H1 (cell line): ENCODE measurements around the gene XIRP1. TPM values are rescaled to one million over a fixed set of nuclear protein-coding genes. Genes with fewer than 3 reads are reported as not detected.

Source experiments
- CTCF ChIA-PET: fragments of 300-600 bp; sonication (Branson Sonifier 250); formaldehyde crosslinking; loops from one replicate; lab custom pipeline; 2021; ENCODE audit not compliant: partially characterized antibody; lab: Charles Lee
- POLR2A ChIA-PET: fragments of 300-600 bp; sonication (Branson Sonifier 250); formaldehyde crosslinking; loops from one replicate; lab custom pipeline; 2021; ENCODE audit warnings: inconsistent platforms; ENCODE audit not compliant: partially characterized antibody; lab: Charles Lee
- DNase-seq, 2 experiments: peaks; one replicate each; pipeline versions ENCODE4 v3.0.0 to v3.0.0-alpha.2; 2010 to 2022; ENCODE audit warnings: low spot score in 2 of 2, low read depth in 1 of 2, mixed read lengths in 1 of 2
- FAIRE-seq: peaks from 2 replicates; lab custom pipeline; 2011; peaks lifted over from hg19 to GRCh38; lab: Jason Lieb, UNC
- H2AFZ ChIP-seq: 2 replicates; pipeline ENCODE4 v1.8.1; 2012; ENCODE audit warnings: low read length, inconsistent platforms
- H2AK5ac ChIP-seq: 2 replicates; pipeline ENCODE4 v1.6.1; 2013; ENCODE audit warnings: low read depth, low read length
- H2BK120ac ChIP-seq: replicated peaks from 2 replicates; pipeline ENCODE3; 2013; ENCODE audit warnings: low read depth, low read length, inconsistent platforms
- H2BK12ac ChIP-seq: 2 replicates; pipeline ENCODE4 v1.6.1; 2013; ENCODE audit warnings: low read depth, low read length
- H2BK15ac ChIP-seq: 2 replicates; pipeline ENCODE4 v1.6.1; 2013; ENCODE audit warnings: low read length
- H2BK20ac ChIP-seq: 2 replicates; pipeline ENCODE4 v1.6.1; 2013; ENCODE audit warnings: low read length
- H2BK5ac ChIP-seq: 2 replicates; pipeline ENCODE4 v1.6.1; 2013; ENCODE audit warnings: low read depth, low read length
- H3K14ac ChIP-seq: 2 replicates; pipeline ENCODE4 v1.6.1; 2013; ENCODE audit warnings: inconsistent platforms; ENCODE audit not compliant: insufficient read length
- H3K18ac ChIP-seq: 2 replicates; pipeline ENCODE4 v1.6.1; 2013; ENCODE audit warnings: low read length; ENCODE audit errors: extremely low read depth
- H3K23ac ChIP-seq: 2 replicates; pipeline ENCODE4 v1.6.1; 2013; ENCODE audit warnings: inconsistent platforms; ENCODE audit not compliant: insufficient read length
- H3K23me2 ChIP-seq: 2 replicates; pipeline ENCODE4 v1.6.1; 2013; ENCODE audit warnings: low read depth, low read length
- H3K27ac ChIP-seq: 2 replicates; pipeline ENCODE4 v1.6.1; 2011; ENCODE audit warnings: low read depth, low read length, inconsistent platforms
- H3K27me3 ChIP-seq, 4 experiments: replicated peaks in 1 of 4; 1 replicate in 1 of 4; 2 replicates in 3 of 4; pipeline versions ENCODE4 v1.6.1 to v1.8.1; 2011 to 2013; ENCODE audit warnings: low read length in 3 of 4, mild to moderate bottlenecking in 3 of 4, inconsistent platforms in 2 of 4, mixed read lengths in 2 of 4, moderate library complexity in 1 of 4; ENCODE audit not compliant: control insufficient read depth in 3 of 4, insufficient read depth in 3 of 4; ENCODE audit errors: extremely low read depth in 1 of 4
- H3K36me3 ChIP-seq, 4 experiments: 2 replicates each; pipeline versions ENCODE4 v1.6.1 to v1.8.1; 2011 to 2013; ENCODE audit warnings: mild to moderate bottlenecking in 4 of 4, low read length in 3 of 4, moderate library complexity in 2 of 4, control low read depth in 1 of 4, inconsistent platforms in 1 of 4; ENCODE audit not compliant: insufficient read depth in 4 of 4, control insufficient read depth in 2 of 4
- H3K4ac ChIP-seq: replicated peaks from 2 replicates; pipeline ENCODE3; 2013; ENCODE audit warnings: low read length, low read depth, mixed read lengths, inconsistent platforms; ENCODE audit not compliant: insufficient read length
- H3K4me1 ChIP-seq, 4 experiments: replicated peaks in 1 of 4; 1 replicate in 1 of 4; 2 replicates in 3 of 4; pipeline versions ENCODE4 v1.6.1 to v1.8.1; 2011 to 2013; ENCODE audit warnings: low read length in 3 of 4, inconsistent platforms in 2 of 4, mixed read lengths in 1 of 4; ENCODE audit not compliant: insufficient read depth in 4 of 4, control insufficient read depth in 3 of 4
- H3K4me2 ChIP-seq, 2 experiments: 2 replicates each; pipeline versions ENCODE4 v1.6.1 to v1.8.1; 2011 to 2013; ENCODE audit warnings: low read depth in 2 of 2, low read length in 2 of 2, control low read depth in 1 of 2, inconsistent platforms in 1 of 2, mild to moderate bottlenecking in 1 of 2; ENCODE audit not compliant: insufficient read depth in 1 of 2
- H3K4me3 ChIP-seq, 4 experiments: fragments of 200-600, 300-600 bp in 1 of 4; sonication (generic), shearing (Covaris generic), sonication (Bioruptor Twin) in 1 of 4; 2 replicates each; pipeline versions ENCODE4 v1.5.1 to v1.8.1; 2011 to 2016; ENCODE audit warnings: low read length in 4 of 4, low read depth in 3 of 4, control low read depth in 2 of 4, inconsistent platforms in 2 of 4, mild to moderate bottlenecking in 2 of 4, mixed read lengths in 1 of 4, moderate library complexity in 1 of 4; ENCODE audit not compliant: insufficient read depth in 2 of 4; ENCODE audit errors: extremely low read depth in 1 of 4
- H3K56ac ChIP-seq: replicated peaks from 2 replicates; pipeline ENCODE3; 2013; ENCODE audit warnings: low read depth, mild to moderate bottlenecking, mixed read lengths, low read length, inconsistent platforms; ENCODE audit not compliant: insufficient read length
- H3K79me1 ChIP-seq: 2 replicates; pipeline ENCODE4 v1.6.1; 2013; ENCODE audit warnings: low read depth, low read length, control low read depth
- H3K79me2 ChIP-seq, 2 experiments: 2 replicates each; pipeline versions ENCODE4 v1.6.1 to v1.8.1; 2012 to 2013; ENCODE audit warnings: low read length in 2 of 2, mild to moderate bottlenecking in 2 of 2, inconsistent platforms in 1 of 2; ENCODE audit not compliant: insufficient read depth in 2 of 2, control insufficient read depth in 1 of 2
- H3K9ac ChIP-seq, 4 experiments: replicated peaks in 1 of 4; 1 replicate in 1 of 4; 2 replicates in 3 of 4; pipeline versions ENCODE4 v1.6.1 to v1.8.1; 2011 to 2013; ENCODE audit warnings: low read depth in 3 of 4, low read length in 3 of 4, control low read depth in 2 of 4, mild to moderate bottlenecking in 2 of 4, moderate library complexity in 2 of 4, inconsistent platforms in 1 of 4; ENCODE audit errors: extremely low read depth in 1 of 4
- H3K9me3 ChIP-seq, 2 experiments: 2 replicates each; pipeline versions ENCODE4 v1.6.1 to v1.8.1; 2012 to 2013; ENCODE audit warnings: mild to moderate bottlenecking in 2 of 2, moderate library complexity in 2 of 2, control low read depth in 1 of 2, inconsistent platforms in 1 of 2, low read depth in 1 of 2, low read length in 1 of 2, mixed read lengths in 1 of 2; ENCODE audit not compliant: insufficient read depth in 2 of 2
- H4K20me1 ChIP-seq, 2 experiments: replicated peaks in 1 of 2; 2 replicates each; pipeline versions ENCODE3 to v1.8.1; 2011 to 2013; ENCODE audit warnings: inconsistent platforms in 2 of 2, low read length in 2 of 2, mild to moderate bottlenecking in 1 of 2; ENCODE audit not compliant: insufficient read depth in 2 of 2, control insufficient read depth in 1 of 2
- H4K5ac ChIP-seq: 2 replicates; pipeline ENCODE4 v1.6.1; 2013; ENCODE audit warnings: low read length, low read depth, mixed read lengths, inconsistent platforms; ENCODE audit not compliant: insufficient read length
- H4K8ac ChIP-seq: 2 replicates; pipeline ENCODE4 v1.8.0; 2013; ENCODE audit warnings: mild to moderate bottlenecking, moderate library complexity, low read length, inconsistent platforms; ENCODE audit not compliant: insufficient read depth; ENCODE audit errors: extremely low read depth
- H4K91ac ChIP-seq: replicated peaks from 2 replicates; pipeline ENCODE3; 2013; ENCODE audit warnings: low read length, mixed read lengths, inconsistent platforms; ENCODE audit not compliant: insufficient read length
- BRCA1 ChIP-seq: IDR thresholded peaks from 2 replicates; pipeline ENCODE4 v1.6.1; 2012; ENCODE audit warnings: low read depth, low read length, improper control_type of control experiment
- CHD1 ChIP-seq: IDR thresholded peaks from 2 replicates; pipeline ENCODE4 v1.6.1; 2012; ENCODE audit warnings: low read depth, low read length, improper control_type of control experiment
- EP300 ChIP-seq, 2 experiments: IDR thresholded peaks; 1 replicate in 1 of 2; 2 replicates in 1 of 2; pipeline ENCODE4 v1.6.1; 2011 to 2012; ENCODE audit warnings: low read depth in 2 of 2, low read length in 2 of 2, mild to moderate bottlenecking in 2 of 2, borderline replicate concordance in 1 of 2, inconsistent platforms in 1 of 2, moderate library complexity in 1 of 2
- EZH2 ChIP-seq: fragments of 200-600 bp; sonication (generic); IDR thresholded peaks from 2 replicates; pipeline ENCODE4 v1.7.1; 2012; ENCODE audit warnings: low read depth, mild to moderate bottlenecking, moderate library complexity, low read length, inconsistent platforms; ENCODE audit not compliant: severe bottlenecking
- JUND ChIP-seq: IDR thresholded peaks from 2 replicates; pipeline ENCODE4 v1.6.1; 2011; ENCODE audit warnings: mild to moderate bottlenecking, improper control_type of control experiment, low read length
- KDM1A ChIP-seq: fragments of 200-600, 300-600 bp; sonication (generic); IDR thresholded peaks from 2 replicates; pipeline ENCODE4 v1.7.1; 2016; ENCODE audit warnings: mild to moderate bottlenecking, low read length, borderline replicate concordance
- PHF8 ChIP-seq: fragments of 200-600 bp; sonication (generic); conservative IDR thresholded peaks from 2 replicates; pipeline ENCODE4 v1.7.1; 2012; ENCODE audit warnings: low read depth, mild to moderate bottlenecking, inconsistent platforms, low read length, moderate library complexity
- POU5F1 ChIP-seq: IDR thresholded peaks from 2 replicates; pipeline ENCODE4 v1.6.1; 2011; ENCODE audit warnings: low read depth, mild to moderate bottlenecking, low read length, moderate library complexity
- SAP30 ChIP-seq: fragments of 300-600 bp; sonication (generic); IDR thresholded peaks from 2 replicates; pipeline ENCODE4 v1.7.1; 2012; ENCODE audit warnings: low read length, moderate library complexity, mild to moderate bottlenecking, inconsistent platforms; ENCODE audit not compliant: insufficient read depth, insufficient replicate concordance
- SUZ12 ChIP-seq: fragments of 200-600 bp; sonication (generic); IDR thresholded peaks from 2 replicates; pipeline ENCODE4 v1.6.1; 2012; ENCODE audit warnings: mild to moderate bottlenecking, inconsistent platforms, low read length, moderate library complexity, mixed read lengths
- TBP ChIP-seq: IDR thresholded peaks from 2 replicates; pipeline ENCODE4 v1.6.1; 2011; ENCODE audit warnings: low read depth, low read length, improper control_type of control experiment
- WGBS, 2 experiments: shearing (Covaris generic) in 1 of 2; methylation state at CpG; one replicate each; pipeline versions ENCODE4 v1.1.6 to v1.1.7; 2013 to 2015; ENCODE audit warnings: low lambda C conversion rate in 2 of 2, mixed read lengths in 2 of 2, inconsistent platforms in 1 of 2, low coverage in 1 of 2, missing lambda C conversion rate in 1 of 2; ENCODE audit not compliant: insufficient replicate concordance in 2 of 2, insufficient coverage in 1 of 2, insufficient read length in 1 of 2; ENCODE audit errors: extremely low coverage in 1 of 2, missing lambda C conversion rate in 1 of 2; 5-methylcytosine and 5-hydroxymethylcytosine counted together
- polyA plus RNA-seq, 7 experiments: library from polyadenylated mRNA; depleted of rRNA in 3 of 7; stranded (reverse) in 5 of 7; unstranded in 2 of 7; fragments of >200 nt in 5 of 7; fragments of 200-250 nt in 2 of 7; gene quantifications; 1 replicate in 5 of 7; 2 replicates in 1 of 7; 4 replicates in 1 of 7; pipeline versions ENCODE4 v1.2.1 to v1.2.3, GENCODE V29; 2011 to 2013; ENCODE audit warnings: missing spikeins in 2 of 7, mixed read lengths in 2 of 7
- total RNA-seq: library from RNA; stranded (reverse); fragmentation: NEBNext Ultra II Directional; extraction: Animal tissue kit (Norgen Biotek cat#: 25700); gene quantifications from 2 replicates; pipeline ENCODE4 v1.2.1, GENCODE V29; 2021
- TF ChIP-seq, protein P1 (sequence below): IDR thresholded peaks from 2 replicates; pipeline ENCODE4 v1.6.1; 2011; ENCODE audit warnings: low read depth, mild to moderate bottlenecking, low read length; ENCODE audit not compliant: insufficient read depth

The XIRP1 gene
- total and polyA plus RNA-seq, 2 of the 8 experiments (the other 6 are each of a cell fraction or from before 2014, with no cell fraction given) = not detected

- H4K20me1 ChIP-seq = no peaks in the 10 kb centered on the region
- WGBS, 2 experiments = 83% methylated on average over 6 of the region's 6 CpGs; no CpG with 5 or more reads in 1 of the 2 experiments
- DNase-seq (no peak), FAIRE-seq (no peak)
- no peak overlapping the region for H4K8ac ChIP-seq
- no peaks in the 10 kb centered on the region for H3K23me2 ChIP-seq
- no peak overlapping the region for H3K9ac ChIP-seq
- H3K23ac ChIP-seq = no peak overlapping the region
- no peak overlapping the region for H3K4me2 ChIP-seq
- no peak overlapping the region for H2AK5ac ChIP-seq
- H3K79me1 ChIP-seq = no peaks in the 10 kb centered on the region
- H3K4me3 ChIP-seq = no peak overlapping the region
- no peak overlapping the region for H4K91ac ChIP-seq
- H3K18ac ChIP-seq = no peak overlapping the region
- no peaks in the 10 kb centered on the region; a peak in 1 of 7 replicates for H3K4me1 ChIP-seq
- H2BK15ac ChIP-seq = no peak overlapping the region
- POLR2A ChIA-PET = interaction anchor here (0.6 to 1.0 kb wide), 2 partner anchors 19 to 71 kb away, joined by 3 read pairs; no protein-coding TSS in a partner anchor
- H3K9me3 ChIP-seq = no peaks in the 10 kb centered on the region
- no peak overlapping the region for H3K56ac ChIP-seq
- no peaks in the 10 kb centered on the region for H3K79me2 ChIP-seq
- no peak overlapping the region for H2BK5ac ChIP-seq
- peak overlapping the region; percentile 72 for H2AFZ ChIP-seq
- H3K27ac ChIP-seq = no peak overlapping the region
- no peak overlapping the region for H3K14ac ChIP-seq
- H4K5ac ChIP-seq = no peak overlapping the region
- H2BK20ac ChIP-seq = no peak overlapping the region
- no peak overlapping the region for H2BK120ac ChIP-seq
- CTCF ChIA-PET = interaction anchor here (0.7 to 18.0 kb wide), 8 partner anchors 11 to 765 kb away, joined by 3 to 767 read pairs (median 12); partner anchors contain the start of genes CX3CR1 and RPSA
- no peaks in the 10 kb centered on the region for H3K27me3 ChIP-seq
- H3K4ac ChIP-seq = no peak overlapping the region
- no peak overlapping the region for H2BK12ac ChIP-seq
- H3K36me3 ChIP-seq = no peaks in the 10 kb centered on the region
- no peak for TF ChIP-seq PHF8
- no peak for TF ChIP-seq JUND
- no peak for TF ChIP-seq KDM1A
- TF ChIP-seq, protein P1, sequence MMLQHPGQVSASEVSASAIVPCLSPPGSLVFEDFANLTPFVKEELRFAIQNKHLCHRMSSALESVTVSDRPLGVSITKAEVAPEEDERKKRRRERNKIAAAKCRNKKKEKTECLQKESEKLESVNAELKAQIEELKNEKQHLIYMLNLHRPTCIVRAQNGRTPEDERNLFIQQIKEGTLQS = no peak
- TF ChIP-seq BRCA1 = no peak
- no peak for TF ChIP-seq TBP
- TF ChIP-seq POU5F1 = no peak
- no peak for TF ChIP-seq CHD1
- no peak for TF ChIP-seq EZH2
- no peak for TF ChIP-seq SUZ12
- no peak for TF ChIP-seq EP300 (IDR thresholded peaks at IDR 0.05; ENCODE audit: borderline replicate concordance in 1 of 2, low read depth in 2 of 2, low read length in 2 of 2)
- no peak for TF ChIP-seq SAP30
These were observed 4.4 kb upstream of the XIRP1 start for GRCh38 chr3:39196671-39197356.
